Neural cell (in vitro differentiated cells): ENCODE results near the gene SLC25A45.

ENCODE experiments used
- CTCF ChIP-seq: fragments of 450-650 bp; IDR thresholded peaks from 2 replicates; pipeline ENCODE4 v1.5.1; 2014; ENCODE audit warnings: antibody characterized with exemption, mild to moderate bottlenecking, moderate library complexity; ENCODE audit not compliant: poor library complexity, severe bottlenecking
- EP300 ChIP-seq: fragments of 450-650 bp; conservative IDR thresholded peaks from 2 replicates; pipeline ENCODE4 v1.6.1; 2014; ENCODE audit warnings: antibody characterized with exemption, mild to moderate bottlenecking, moderate library complexity; ENCODE audit not compliant: poor library complexity, severe bottlenecking
- EZH2 ChIP-seq: fragments of 200-600, 300-800 bp; shearing (Covaris generic), sonication (generic); IDR thresholded peaks from 2 replicates; pipeline ENCODE4 v1.6.1; 2014; ENCODE audit warnings: antibody characterized with exemption, low read length, borderline replicate concordance, mild to moderate bottlenecking; ENCODE audit not compliant: insufficient read depth, poor library complexity, severe bottlenecking
- MXI1 ChIP-seq: fragments of 450-650 bp; conservative IDR thresholded peaks from 2 replicates; pipeline ENCODE4 v1.6.1; 2014; ENCODE audit warnings: antibody characterized with exemption, mild to moderate bottlenecking; ENCODE audit not compliant: poor library complexity, severe bottlenecking
- POLR2AphosphoS5 ChIP-seq: IDR thresholded peaks from 2 replicates; pipeline ENCODE4 v1.6.1; 2012
- RAD21 ChIP-seq: fragments of 450-650 bp; conservative IDR thresholded peaks from 2 replicates; pipeline ENCODE4 v1.6.1; 2014; ENCODE audit warnings: antibody characterized with exemption, mild to moderate bottlenecking, moderate library complexity
- REST ChIP-seq: IDR thresholded peaks from 2 replicates; pipeline ENCODE4 v1.6.1; 2012; ENCODE audit warnings: borderline replicate concordance
- SMC3 ChIP-seq: fragments of 450-650 bp; conservative IDR thresholded peaks from 2 replicates; pipeline ENCODE4 v1.6.1; 2014; ENCODE audit warnings: antibody characterized with exemption, mild to moderate bottlenecking, moderate library complexity; ENCODE audit not compliant: poor library complexity
- TAF1 ChIP-seq: IDR thresholded peaks from 2 replicates; pipeline ENCODE4 v1.6.1; 2012; ENCODE audit warnings: low read depth

GRCh38 chr11:65330544-65330943 lies 51.9 kb downstream of the SLC25A45 start:
- TF ChIP-seq TAF1 (no peak), EZH2 (no peak), CTCF (no peak), RAD21 (no peak), MXI1 (no peak), POLR2AphosphoS5 (no peak), SMC3 (no peak), EP300 (no peak), REST (no peak)
